ENCODE data around the gene GGTA1. TPM values are rescaled to one million over a fixed set of nuclear protein-coding genes. Genes with fewer than 3 reads are reported as not detected.

Gene GGTA1
- total RNA-seq, 1 experiment from 2014 or later, result not detected

DNA sequence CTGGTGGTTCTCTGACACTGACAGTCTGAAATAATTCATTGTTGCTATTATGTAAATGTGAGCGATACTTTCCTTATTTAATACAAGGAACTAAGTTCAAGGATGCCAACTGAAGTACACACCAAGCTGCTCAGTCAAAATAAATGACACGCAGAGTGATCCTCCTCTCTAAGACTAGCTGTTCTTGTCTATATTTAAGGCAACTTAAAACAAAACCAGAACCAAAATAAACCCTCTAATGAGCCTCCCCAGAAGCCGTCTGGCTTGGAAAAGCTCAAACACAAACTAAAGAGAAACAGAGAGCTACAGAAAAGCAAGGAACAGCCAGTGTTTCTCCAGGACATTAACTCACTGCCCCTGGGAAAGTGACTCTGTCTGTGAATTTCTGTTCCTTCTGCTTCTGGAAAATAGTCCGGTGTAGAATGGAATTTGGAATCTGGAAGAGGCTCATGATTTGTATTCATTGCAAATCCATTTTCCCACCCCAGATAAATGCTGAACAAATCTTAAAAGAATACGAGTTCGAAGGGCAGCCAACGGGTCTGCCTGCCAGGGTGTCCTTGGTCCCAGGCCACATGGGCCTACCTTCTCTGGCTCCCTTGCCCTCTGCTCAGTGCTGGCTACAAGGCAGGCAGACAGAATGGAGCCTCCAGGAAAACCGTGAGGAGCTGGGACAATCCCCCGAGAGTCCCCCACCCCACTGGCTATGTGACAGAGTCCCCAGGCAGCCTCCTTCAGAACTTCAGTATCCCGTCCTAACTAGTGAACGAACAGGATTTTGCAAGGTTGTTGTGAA, 14.8 kb downstream of the GGTA1 start:
- Histone ChIP-seq H3K79me1 (ENCODE audit: insufficient read depth, low read depth, low read length, poor library complexity, severe bottlenecking) (no peaks in the 10 kb centered on the region), H4K8ac (replicated peaks; ENCODE audit: insufficient read length, low read depth, low read length) (no peak overlapping the region), H3K9ac (ENCODE audit: extremely low read depth, insufficient read length, low read length) (no peak overlapping the region), H2AFZ (ENCODE audit: low read length) (no peak overlapping the region), H3K4me2 (ENCODE audit: insufficient read depth, insufficient read length, low read length) (no peak overlapping the region), H3K27ac (ENCODE audit: insufficient read length, low read depth, low read length) (no peak overlapping the region), H3K23me2 (ENCODE audit: insufficient read length, low read depth, low read length, poor library complexity, severe bottlenecking) (no peaks in the 10 kb centered on the region), H3K27me3 (ENCODE audit: insufficient read depth, low read length) (no peaks in the 10 kb centered on the region), H3T11ph (ENCODE audit: low read length) (no peak overlapping the region), H2BK120ac (ENCODE audit: low read depth, low read length, poor library complexity, severe bottlenecking) (no peak overlapping the region), H4K91ac (ENCODE audit: insufficient read length, low read depth, low read length) (no peak overlapping the region), H2BK5ac (ENCODE audit: insufficient read length, low read length) (no peak overlapping the region), H3K56ac (ENCODE audit: insufficient read length, low read depth, low read length) (no peak overlapping the region), H3K79me2 (ENCODE audit: insufficient read depth, low read length) (no peaks in the 10 kb centered on the region), H2BK12ac (ENCODE audit: insufficient read length, low read depth, low read length) (no peak overlapping the region), H2BK15ac (ENCODE audit: low read depth, low read length) (no peak overlapping the region), H3K18ac (ENCODE audit: insufficient read length, low read depth, low read length) (no peak overlapping the region), H3K4me1 (ENCODE audit: insufficient read depth, low read length) (no peaks in the 10 kb centered on the region), H4K20me1 (ENCODE audit: control insufficient read depth, insufficient read depth, insufficient read length) (no peaks in the 10 kb centered on the region), H3K9me3 (ENCODE audit: control insufficient read depth, low read depth, low read length) (no peaks in the 10 kb centered on the region), H2BK20ac (ENCODE audit: low read depth, low read length, poor library complexity, severe bottlenecking) (no peak overlapping the region), H3K23ac (ENCODE audit: insufficient read length, low read depth, low read length) (no peak overlapping the region), H3K4ac (ENCODE audit: low read depth, low read length) (no peak overlapping the region), H3K14ac (ENCODE audit: insufficient read depth, low read length) (no peak overlapping the region), H2AK5ac (ENCODE audit: insufficient read length, low read length) (no peak overlapping the region), H4K5ac (ENCODE audit: insufficient read length, low read depth, low read length) (no peak overlapping the region)
- H3K4me1 Mint-ChIP-seq, result peaks cover 6 to 10% of the 10 kb centered on the region in 2 experiments; a peak in 2 of 4 replicates
- no peak overlapping the region for H3K27ac Mint-ChIP-seq
- no CpG with 5 or more reads among the region's 11 CpGs for WGBS (ENCODE audit: extremely low coverage, insufficient read length, low lambda C conversion rate)
- H3K36me3 Mint-ChIP-seq (ENCODE audit: insufficient read depth in 1 of 3, low read depth in 3 of 3), result no peaks in the 10 kb centered on the region
- no peaks in the 10 kb centered on the region; a peak in 1 of 5 replicates for H3K9me3 Mint-ChIP-seq
- H3K4me3 Mint-ChIP-seq, result no peak overlapping the region
- H3K27me3 Mint-ChIP-seq (ENCODE audit: low read depth), result peaks cover 15% of the 10 kb centered on the region
- TF ChIP-seq, protein P1, sequence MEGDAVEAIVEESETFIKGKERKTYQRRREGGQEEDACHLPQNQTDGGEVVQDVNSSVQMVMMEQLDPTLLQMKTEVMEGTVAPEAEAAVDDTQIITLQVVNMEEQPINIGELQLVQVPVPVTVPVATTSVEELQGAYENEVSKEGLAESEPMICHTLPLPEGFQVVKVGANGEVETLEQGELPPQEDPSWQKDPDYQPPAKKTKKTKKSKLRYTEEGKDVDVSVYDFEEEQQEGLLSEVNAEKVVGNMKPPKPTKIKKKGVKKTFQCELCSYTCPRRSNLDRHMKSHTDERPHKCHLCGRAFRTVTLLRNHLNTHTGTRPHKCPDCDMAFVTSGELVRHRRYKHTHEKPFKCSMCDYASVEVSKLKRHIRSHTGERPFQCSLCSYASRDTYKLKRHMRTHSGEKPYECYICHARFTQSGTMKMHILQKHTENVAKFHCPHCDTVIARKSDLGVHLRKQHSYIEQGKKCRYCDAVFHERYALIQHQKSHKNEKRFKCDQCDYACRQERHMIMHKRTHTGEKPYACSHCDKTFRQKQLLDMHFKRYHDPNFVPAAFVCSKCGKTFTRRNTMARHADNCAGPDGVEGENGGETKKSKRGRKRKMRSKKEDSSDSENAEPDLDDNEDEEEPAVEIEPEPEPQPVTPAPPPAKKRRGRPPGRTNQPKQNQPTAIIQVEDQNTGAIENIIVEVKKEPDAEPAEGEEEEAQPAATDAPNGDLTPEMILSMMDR (conservative IDR thresholded peaks at IDR 0.05), result no peak
- DNase-seq, result no peak

Measured in H9 (cell line).